BE2C (cell line): ENCODE results near the gene SNX5.

ENCODE experiments used
- DNase-seq: peaks from one replicate; pipeline ENCODE4 v3.0.0-alpha.2; 2020
- H3K27me3 ChIP-seq: fragments of 250-450 bp; sonication (Bioruptor Pico); 2 replicates; pipeline ENCODE4 v1.5.1; 2020; ENCODE audit warnings: mild to moderate bottlenecking
- H3K36me3 ChIP-seq: fragments of 250-450 bp; sonication (Bioruptor Pico); 2 replicates; pipeline ENCODE4 v1.5.1; 2020; ENCODE audit warnings: mild to moderate bottlenecking
- H3K4me1 ChIP-seq: fragments of 250-450 bp; sonication (Bioruptor Pico); 2 replicates; pipeline ENCODE4 v1.5.1; 2020
- H3K4me3 ChIP-seq: 2 replicates; pipeline ENCODE4 v1.5.1; 2011; ENCODE audit warnings: low read depth, low read length
- H3K9me3 ChIP-seq: fragments of 250-450 bp; sonication (Bioruptor Pico); 2 replicates; pipeline ENCODE4 v1.5.1; 2020
- TF ChIP-seq, protein P1 (sequence below): IDR thresholded peaks from 2 replicates; pipeline ENCODE4 v1.5.1; 2012; ENCODE audit warnings: mild to moderate bottlenecking, low read depth, low read length

The SNX5 gene

GRCh38 chr20:18005990-18006364 is 37.4 kb upstream of the SNX5 start:
- no peak overlapping the region for H3K4me3 ChIP-seq
- no peak for DNase-seq
- H3K27me3 ChIP-seq, result no peaks in the 10 kb centered on the region
- no peaks in the 10 kb centered on the region for H3K4me1 ChIP-seq
- no peaks in the 10 kb centered on the region for H3K36me3 ChIP-seq
- H3K9me3 ChIP-seq, result no peaks in the 10 kb centered on the region
- TF ChIP-seq, protein P1, sequence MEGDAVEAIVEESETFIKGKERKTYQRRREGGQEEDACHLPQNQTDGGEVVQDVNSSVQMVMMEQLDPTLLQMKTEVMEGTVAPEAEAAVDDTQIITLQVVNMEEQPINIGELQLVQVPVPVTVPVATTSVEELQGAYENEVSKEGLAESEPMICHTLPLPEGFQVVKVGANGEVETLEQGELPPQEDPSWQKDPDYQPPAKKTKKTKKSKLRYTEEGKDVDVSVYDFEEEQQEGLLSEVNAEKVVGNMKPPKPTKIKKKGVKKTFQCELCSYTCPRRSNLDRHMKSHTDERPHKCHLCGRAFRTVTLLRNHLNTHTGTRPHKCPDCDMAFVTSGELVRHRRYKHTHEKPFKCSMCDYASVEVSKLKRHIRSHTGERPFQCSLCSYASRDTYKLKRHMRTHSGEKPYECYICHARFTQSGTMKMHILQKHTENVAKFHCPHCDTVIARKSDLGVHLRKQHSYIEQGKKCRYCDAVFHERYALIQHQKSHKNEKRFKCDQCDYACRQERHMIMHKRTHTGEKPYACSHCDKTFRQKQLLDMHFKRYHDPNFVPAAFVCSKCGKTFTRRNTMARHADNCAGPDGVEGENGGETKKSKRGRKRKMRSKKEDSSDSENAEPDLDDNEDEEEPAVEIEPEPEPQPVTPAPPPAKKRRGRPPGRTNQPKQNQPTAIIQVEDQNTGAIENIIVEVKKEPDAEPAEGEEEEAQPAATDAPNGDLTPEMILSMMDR, result no peak

DNA sequence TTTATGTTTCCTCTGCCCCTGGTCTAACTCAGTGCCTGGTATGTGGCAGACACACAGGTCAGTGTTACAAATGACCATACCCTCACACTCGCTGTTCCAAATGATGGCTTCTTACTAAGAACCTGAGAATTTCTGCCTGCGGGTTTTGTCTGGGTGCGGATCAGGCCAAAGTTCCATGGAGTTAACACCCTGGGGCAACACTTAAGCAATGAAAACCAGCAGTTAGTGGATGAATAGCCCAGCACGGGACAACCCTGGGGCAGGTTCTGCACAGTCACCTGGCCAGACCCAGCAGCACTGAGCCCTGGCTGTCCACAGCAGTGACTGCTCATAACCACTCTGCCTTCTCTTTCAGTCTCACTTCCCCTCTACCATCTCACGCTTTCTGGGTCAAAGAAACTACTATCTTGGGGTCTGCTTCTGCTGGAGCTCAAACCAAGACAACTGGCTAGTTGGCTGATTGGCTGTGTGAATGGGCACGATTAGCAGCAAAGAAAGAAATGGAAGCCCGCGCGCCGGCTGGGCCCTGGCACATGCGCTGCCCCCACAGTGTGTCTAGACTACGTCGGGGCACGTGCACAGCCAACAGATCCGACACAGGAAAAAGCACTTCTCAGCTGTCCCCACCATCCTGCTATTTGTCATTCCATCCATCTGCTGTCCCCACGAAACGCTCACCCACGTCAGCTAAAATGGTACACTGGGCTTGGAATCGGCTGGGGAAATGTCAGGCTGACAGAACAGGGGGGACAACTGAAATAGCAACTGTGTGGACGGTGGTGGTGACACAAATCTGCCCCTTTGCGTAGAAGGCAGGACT is 36.8 kb upstream of the SNX5 start:
- no peaks in the 10 kb centered on the region for H3K27me3 ChIP-seq
- no peaks in the 10 kb centered on the region for H3K36me3 ChIP-seq
- H3K4me3 ChIP-seq, result no peak overlapping the region
- no peaks in the 10 kb centered on the region for H3K9me3 ChIP-seq
- TF ChIP-seq, protein P1, result no peak
- no peaks in the 10 kb centered on the region for H3K4me1 ChIP-seq
- no peak for DNase-seq

GRCh38 chr20:18004384-18005031 is 35.9 kb upstream of the SNX5 start:
- H3K4me3 ChIP-seq, result no peak overlapping the region
- no peaks in the 10 kb centered on the region for H3K36me3 ChIP-seq
- no peaks in the 10 kb centered on the region for H3K9me3 ChIP-seq
- H3K27me3 ChIP-seq, result no peaks in the 10 kb centered on the region
- H3K4me1 ChIP-seq, result no peaks in the 10 kb centered on the region
- no peak for DNase-seq
- TF ChIP-seq, protein P1, result no peak

- no peak for DNase-seq
These were observed 35.3 kb upstream of the SNX5 start for GRCh38 chr20:18003897-18004296.

DNA sequence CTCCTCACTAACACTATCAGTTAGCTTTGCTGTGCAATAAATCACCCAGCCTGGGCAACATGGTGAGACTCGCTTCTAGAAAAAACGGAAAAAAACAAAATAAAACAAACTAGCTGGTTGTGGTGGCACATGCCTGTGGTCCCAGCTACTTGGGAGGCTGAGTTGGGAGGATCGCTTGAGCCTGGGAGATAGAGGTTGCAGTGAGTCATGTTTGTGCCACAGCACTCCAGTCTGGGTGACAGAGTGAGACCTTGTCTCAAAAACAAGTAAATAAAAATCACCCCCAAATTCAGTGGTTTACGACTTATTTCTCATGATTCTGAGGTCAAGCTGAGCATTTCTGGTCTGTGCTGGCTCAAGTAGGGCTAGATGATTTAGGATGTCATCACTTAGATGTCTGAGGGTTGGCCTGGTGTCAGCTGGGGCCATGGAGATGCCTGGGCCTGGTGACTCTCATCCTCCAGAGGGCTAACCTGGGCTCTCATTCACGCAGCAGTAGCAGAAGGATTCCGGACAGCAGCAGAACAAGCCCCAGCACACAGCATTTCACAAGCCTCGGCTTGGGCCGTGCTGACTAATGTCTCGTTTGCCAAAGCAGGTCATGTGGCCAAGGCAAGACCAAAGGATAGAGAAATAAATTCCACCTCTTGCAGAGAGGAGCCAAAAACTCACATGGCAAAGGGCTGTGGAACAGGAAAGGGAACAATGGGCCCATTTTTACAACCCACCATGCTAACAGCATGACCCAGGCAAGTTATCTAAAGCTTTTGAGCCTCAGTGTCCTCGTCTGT is 32.7 kb upstream of the SNX5 start:
- Histone ChIP-seq H3K36me3 (no peaks in the 10 kb centered on the region), H3K9me3 (no peaks in the 10 kb centered on the region), H3K4me1 (no peaks in the 10 kb centered on the region), H3K27me3 (no peaks in the 10 kb centered on the region), H3K4me3 (no peak overlapping the region)
- TF ChIP-seq, protein P1, result no peak
- DNase-seq, result no peak

More at GRCh38 chr20:18003897-18004296, 35.3 kb upstream of the SNX5 start:
- Histone ChIP-seq H3K4me3 (no peak overlapping the region), H3K27me3 (no peaks in the 10 kb centered on the region), H3K36me3 (no peaks in the 10 kb centered on the region), H3K4me1 (no peaks in the 10 kb centered on the region), H3K9me3 (no peaks in the 10 kb centered on the region)
- TF ChIP-seq, protein P1, result no peak
